Activated naive CD4-positive, alpha-beta T cell (primary cell): Measurements from ENCODE around the gene SMIM23.

Source experiments
- DNase-seq, 4 experiments: peaks; one replicate each; lab custom pipeline; 2025; lab: John Stamatoyannopoulos, UW

The SMIM23 gene

GRCh38 chr5:171816666-171817065 is 31.0 kb downstream of the SMIM23 start:
- no peak for DNase-seq

DNA sequence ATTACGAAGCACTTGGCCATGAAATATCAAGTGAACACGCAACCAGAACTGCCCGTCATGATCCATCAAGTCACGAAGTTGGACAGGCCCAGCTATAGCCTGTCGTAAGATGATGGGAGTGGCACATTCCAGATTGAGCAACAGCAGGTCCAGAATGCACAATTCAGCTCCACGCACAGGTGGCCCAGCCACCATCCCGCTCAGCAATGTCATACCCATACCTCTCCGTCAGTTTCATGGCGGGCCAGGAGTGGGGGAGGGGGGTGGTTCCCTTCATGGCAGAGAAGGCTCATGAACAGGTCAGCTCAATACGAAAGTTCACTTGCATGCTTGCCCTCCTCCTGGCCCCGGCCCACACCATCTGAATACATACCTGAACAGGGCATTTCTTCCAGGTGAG is 34.9 kb downstream of the SMIM23 start:
- no peak for DNase-seq

DNA sequence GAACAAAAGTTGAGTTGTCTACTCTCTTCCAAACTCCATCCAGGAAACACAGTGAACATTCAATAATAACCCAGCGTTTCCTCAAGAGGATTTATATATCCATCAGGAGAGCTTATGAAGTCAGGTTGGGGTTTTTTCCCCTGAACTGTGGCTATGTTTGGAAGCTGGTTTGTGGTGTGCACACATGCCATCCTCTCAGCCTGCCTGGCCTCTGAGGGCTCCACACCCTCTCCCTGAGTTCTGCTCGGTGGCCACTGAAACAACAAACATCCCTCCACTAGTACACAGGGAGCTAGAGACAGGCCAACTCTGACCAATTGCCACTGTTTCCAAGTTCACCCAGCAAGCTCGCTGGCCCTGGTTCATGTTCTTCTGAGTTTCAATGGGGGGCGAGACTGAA is 35.7 kb downstream of the SMIM23 start:
- no peak for DNase-seq

GRCh38 chr5:171823269-171823668 is 37.7 kb downstream of the SMIM23 start:
- DNase-seq = no peak

- no peak for DNase-seq
These were observed 39.4 kb downstream of the SMIM23 start for GRCh38 chr5:171825051-171825450.

GRCh38 chr5:171826132-171826531 is 40.5 kb downstream of the SMIM23 start:
- DNase-seq = no peak

DNA sequence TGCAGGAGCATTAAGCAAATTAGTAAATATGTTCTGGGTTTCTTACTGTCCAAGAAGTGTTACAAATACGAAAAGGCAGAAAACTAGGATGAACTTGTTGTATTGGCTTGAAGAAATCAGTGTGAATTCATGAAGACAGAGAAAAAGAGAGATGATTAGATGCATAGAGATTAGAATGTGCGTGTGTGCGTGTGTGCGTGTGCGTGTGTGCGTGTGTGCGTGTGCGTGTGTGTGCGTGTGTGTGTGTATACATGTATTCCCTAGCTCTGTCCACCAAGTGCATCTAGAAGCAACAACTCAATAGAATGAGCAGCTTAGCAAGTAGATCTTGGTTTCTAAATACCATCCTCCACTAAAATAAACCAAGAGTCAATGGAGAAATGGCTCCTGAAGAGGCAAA is 41.5 kb downstream of the SMIM23 start:
- no peak for DNase-seq

- no peak for DNase-seq
These were observed 45.1 kb downstream of the SMIM23 start for GRCh38 chr5:171830686-171831085.

DNA sequence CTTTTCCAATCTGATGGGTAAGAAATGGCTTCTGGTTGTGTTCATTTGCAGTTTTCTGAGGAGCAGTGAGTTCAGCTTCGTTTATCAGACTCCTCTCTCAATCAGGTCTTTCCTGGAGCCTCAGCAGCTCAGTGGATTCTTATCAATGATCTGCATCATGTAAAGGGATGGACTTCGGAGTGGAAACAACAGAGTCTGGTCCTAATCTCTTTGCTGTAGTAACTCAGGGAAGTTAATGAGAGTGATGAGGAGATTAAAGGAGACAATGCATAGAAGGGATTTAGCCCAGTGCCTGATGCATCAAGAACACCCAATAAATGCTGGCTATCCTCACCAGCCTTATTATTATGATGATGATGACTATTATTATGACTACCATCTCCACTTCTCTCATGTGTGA is 47.2 kb downstream of the SMIM23 start:
- no peak for DNase-seq

GRCh38 chr5:171834461-171834860 is 48.8 kb downstream of the SMIM23 start:
- DNase-seq = no peak

DNA sequence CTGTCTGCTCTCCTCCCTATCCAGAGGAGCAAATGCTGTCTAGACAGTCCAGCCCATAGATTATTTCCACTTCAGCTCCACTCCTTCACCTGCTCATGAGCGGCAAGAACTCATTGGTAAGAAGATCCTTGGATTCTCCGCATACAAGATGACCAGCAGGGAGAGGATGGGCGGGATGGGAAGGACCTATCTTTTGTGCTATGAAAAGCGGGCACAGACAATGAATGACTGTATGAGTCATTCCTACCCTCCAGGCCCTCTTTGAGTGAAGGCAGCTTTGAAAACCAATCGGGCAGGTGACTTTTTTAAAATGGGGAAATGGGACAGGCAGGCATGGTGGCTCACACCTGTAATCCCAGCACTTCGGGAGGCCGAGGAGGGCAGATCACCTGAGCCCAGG is 49.4 kb downstream of the SMIM23 start:
- no peak for DNase-seq

- DNase-seq = no peak
These were observed 51.9 kb downstream of the SMIM23 start for GRCh38 chr5:171837522-171837921.

DNA sequence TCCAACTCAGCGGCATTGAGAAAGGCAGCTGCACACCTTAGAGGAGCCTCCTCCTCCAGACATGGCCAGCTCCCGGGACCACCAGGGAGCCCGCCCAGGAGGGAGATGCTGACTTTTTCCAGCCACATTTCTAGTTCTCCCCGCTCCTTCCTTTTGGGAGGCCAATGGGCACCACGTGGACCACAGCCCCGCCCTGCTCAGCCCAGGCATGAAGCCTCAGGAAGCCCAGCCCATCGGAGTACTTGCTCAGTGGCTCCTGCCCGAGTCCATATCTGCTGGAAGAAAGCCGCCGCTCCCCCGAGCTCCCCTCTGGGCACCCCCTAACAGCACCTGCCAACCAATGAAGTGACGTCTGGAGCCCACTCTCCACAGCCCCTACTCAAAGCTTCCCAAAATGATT is 52.4 kb downstream of the SMIM23 start:
- DNase-seq = no peak

- DNase-seq = no peak
These were observed 53.5 kb downstream of the SMIM23 start for GRCh38 chr5:171839112-171839511.

- no peak for DNase-seq
These were observed 54.4 kb downstream of the SMIM23 start for GRCh38 chr5:171840066-171840465.
